Forelimb muscle (tissue), 1 donor: ENCODE results near the gene TBC1D10A. TPM values are rescaled to one million over a fixed set of nuclear protein-coding genes. Genes with fewer than 3 reads are reported as not detected.

Experiments
- DNase-seq: peaks from one replicate; pipeline ENCODE4 v3.0.0-alpha.2; 2013; ENCODE audit warnings: low read depth
- polyA plus RNA-seq: library from polyadenylated mRNA; unstranded; fragments of 120-200 nt; gene quantifications from one replicate; pipeline ENCODE4 v1.2.1, GENCODE V29; 2013; ENCODE audit not compliant: insufficient read length

The TBC1D10A gene, protein sequence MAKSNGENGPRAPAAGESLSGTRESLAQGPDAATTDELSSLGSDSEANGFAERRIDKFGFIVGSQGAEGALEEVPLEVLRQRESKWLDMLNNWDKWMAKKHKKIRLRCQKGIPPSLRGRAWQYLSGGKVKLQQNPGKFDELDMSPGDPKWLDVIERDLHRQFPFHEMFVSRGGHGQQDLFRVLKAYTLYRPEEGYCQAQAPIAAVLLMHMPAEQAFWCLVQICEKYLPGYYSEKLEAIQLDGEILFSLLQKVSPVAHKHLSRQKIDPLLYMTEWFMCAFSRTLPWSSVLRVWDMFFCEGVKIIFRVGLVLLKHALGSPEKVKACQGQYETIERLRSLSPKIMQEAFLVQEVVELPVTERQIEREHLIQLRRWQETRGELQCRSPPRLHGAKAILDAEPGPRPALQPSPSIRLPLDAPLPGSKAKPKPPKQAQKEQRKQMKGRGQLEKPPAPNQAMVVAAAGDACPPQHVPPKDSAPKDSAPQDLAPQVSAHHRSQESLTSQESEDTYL
- polyA plus RNA-seq: 7.1 TPM

DNA sequence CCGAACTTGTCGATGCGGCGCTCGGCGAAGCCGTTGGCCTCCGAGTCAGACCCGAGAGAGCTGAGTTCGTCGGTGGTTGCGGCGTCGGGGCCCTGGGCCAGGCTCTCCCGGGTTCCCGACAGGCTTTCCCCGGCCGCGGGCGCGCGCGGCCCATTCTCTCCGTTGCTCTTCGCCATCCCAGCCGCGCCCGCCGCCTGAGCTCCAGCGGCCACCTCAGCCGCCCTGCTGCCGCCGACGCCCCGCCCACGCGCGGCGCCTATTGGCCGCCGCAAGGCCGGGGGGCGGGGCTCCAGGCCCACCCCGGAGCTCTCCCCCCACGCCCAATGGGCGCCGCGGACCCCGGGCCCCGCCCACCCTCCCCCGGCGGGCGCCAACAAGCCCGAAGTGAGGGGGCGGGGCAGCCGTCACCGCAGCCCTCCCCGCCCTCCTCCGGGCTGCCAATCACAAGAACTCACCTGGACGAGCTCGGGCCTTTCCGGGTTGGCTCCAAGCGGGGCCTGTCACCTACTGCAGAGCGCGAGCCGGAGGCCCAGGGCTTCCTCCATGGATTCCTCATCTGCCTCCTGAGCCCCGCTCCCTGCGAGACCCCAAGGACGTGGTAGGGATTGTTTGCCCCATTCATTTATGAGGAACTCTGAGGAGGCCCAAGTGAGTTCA, at the start of gene TBC1D10A:
TSS of gene TBC1D10A (minus strand) at position 236 of the 657 bp plus-strand sequence. CDS start at position 176, 60 bp downstream.
- DNase-seq: peak; percentile 80

DNA sequence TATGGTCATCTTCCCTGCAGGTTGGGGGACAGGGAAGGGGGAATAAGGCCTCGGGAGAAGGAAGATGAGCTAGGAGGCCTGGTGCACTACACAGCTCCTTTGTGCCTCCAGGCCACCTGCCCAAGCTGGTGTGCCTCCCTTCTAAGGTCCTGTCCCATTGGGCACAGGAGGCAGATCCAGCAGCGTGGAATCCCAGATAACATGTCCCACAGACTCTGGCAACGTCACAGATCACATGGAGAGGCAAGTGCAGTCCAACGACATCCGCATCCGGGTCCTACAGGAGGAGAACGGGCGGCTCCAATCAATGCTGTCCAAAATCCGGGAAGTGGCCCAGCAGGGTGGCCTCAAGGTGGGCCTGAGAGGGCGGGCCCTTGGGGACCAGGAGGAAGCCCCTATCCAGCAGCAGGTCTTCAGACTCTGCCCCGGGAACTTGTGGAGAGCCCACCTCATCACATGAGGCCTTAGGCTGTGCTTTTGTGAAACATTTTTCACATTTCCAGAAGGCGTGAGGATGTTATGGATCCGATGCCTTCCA, 48.6 kb upstream of the TBC1D10A start:
- no peak for DNase-seq

DNA sequence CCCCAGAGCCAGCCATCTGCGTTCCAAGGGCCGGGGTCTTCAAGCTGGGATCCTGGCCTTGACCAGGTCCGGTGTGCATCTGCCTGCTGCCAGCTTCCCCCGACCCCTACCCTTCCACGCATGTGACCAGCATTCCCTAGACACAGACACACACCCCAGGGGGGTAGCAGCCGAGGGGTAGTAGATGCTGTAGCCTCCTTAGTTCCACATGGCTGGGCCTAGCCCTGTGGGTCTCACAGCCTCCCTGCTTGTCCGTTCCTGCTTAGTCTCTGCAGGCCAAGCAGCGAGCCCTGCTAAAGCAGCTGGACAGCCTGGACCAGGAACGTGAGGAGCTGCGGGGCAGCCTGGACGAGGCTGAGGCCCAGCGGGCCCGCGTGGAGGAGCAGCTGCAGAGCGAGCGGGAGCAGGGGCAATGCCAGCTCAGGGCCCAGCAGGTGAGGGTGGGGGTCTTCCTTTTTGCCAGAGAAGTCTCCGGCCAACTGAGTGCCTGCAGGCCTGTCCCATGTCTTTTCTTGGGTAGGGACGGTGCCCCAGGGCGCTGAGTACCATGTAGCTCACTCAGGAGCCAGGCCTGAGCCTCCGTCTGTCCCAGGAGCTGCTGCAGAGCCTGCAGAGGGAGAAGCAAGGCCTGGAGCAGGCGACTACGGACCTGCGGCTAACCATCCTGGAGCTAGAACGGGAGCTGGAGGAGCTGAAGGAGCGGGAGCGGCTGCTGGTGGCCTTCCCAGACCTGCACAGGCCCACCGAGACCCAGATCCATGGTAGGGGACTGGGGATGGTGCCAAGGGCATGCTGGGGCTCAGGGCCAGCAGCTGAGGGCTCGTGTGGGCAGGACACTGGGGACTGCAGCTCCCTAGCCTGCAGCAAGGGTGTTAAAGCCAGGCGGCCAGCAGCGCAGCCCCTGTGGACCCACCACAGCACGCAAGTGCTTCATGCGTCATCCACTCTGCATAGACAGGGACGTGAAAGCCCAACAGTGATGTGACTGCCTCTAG, 46.9 kb upstream of the TBC1D10A start:
- no peak for DNase-seq

DNA sequence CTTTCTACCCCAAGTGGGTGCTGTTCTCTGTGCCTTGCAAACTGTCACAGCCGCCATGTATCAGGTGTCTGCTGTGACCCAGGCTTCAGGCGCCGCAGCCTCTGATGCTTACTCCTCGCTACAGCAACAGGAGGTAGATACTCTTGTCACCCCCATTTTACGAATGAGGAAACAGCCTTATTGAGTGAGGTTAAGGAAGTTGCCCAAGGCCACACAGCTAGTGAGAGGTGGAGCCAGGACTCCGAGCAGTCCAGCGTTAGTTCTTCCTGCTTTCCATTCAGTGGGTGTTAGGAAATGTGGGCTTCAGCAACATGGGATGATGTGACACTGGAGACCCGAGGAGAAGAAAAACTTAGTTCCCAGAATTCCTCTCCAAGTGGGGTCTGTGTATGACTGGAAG, 46.2 kb upstream of the TBC1D10A start:
- no peak for DNase-seq

DNA sequence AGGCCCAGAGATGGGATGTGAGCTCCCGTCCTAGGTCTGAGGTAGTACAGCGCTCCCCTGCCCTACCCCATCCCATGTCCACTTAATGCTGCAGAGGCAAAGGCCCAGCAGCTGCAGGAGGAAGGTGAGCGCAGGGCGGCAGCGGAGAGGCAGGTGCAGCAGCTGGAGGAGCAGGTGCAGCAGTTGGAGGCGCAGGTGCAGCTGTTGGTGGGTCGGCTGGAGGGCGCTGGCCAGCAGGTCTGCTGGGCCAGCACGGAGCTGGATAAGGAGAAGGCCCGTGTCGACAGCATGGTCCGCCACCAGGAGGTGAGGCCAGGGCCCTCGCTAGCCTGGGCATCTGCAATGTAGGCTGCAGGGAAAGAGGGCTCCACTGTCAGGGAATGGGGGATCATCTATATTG, 45.2 kb upstream of the TBC1D10A start:
- DNase-seq: no peak

DNA sequence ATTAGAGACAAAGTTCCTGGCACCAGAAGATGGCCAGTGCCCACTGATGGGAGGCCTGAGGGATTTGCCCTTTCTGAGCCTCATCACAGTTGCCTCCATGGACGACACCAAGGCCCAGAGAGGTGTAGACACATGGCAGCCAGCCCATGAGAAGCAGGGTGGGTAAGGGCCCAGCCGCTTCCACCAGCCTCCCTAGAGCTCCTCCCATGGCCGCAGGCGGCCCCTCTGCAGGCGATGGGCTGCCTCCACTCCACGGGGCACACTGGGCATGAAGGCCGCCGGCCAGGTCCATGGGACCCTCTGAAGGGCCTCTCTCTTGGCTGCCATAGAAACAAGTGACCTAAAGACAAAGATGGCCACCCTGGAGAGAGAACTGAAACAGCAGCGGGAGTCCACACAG, 44.6 kb upstream of the TBC1D10A start:
- DNase-seq: no peak

DNA sequence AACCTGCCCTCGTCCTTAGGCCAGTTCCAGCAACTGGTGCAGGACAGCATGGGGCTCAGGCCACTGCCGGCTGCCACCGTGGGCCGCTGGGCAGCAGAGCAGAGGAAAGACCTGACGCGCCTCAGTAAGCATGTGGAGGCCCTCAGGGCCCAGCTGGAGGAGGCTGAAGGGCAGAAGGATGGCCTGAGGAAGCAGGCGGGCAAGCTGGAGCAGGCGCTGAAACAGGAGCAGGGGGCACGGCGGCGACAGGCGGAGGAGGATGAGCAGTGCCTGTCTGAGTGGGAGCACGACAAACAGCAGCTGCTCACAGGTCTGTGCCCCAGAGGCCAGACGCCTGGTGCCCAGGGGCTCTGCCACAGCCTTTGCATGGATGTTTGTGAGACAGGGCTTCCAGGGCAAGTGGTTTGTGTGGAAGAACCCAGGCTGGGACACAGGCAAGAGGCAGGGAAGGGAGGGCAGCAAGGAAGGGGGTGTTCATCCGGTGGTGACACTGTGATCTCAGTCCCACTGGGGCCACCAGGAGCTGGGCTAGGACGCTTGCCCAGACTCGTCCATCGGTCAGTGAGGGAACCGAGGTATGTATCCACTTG, 44.0 kb upstream of the TBC1D10A start:
- DNase-seq: no peak

DNA sequence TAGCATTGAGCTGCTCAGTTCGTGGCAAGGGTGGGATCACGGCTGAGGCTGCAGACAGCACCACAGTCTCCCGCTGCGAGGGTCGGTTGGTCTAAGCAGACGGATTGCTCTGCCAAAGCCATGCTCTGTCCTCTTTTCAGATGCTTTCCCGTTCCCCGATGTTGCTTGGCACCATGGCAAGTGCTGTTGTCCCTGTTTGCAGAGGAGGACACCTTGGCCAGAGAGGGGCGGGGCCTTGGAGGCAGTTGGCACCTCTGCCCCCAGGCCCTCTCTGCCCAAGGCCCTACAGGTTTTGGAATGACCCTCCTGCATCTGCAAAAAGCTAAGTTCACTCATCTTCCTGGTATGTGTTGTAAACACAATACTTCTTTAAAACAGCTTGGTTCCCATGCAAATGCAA, 41.7 kb upstream of the TBC1D10A start:
- DNase-seq: no peak

DNA sequence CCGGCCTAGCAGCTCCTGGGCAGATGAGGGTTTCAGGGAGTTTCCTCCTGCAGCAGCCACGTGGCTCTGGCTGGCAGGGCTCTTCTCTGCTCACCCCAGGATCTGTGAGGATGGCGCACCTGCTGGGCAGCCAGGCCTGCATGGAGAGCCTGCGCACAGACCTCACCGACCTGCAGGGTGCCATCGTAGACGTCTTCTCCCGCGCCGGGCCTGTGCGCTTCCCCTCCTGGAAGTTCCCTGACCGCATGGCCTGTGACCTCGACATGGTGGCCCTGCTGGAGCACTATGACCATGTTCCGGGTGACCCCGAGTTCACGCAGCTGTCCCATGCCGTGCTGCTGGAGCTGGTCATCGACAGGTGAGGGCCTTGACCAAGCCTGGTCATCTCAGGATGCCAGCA, 39.1 kb upstream of the TBC1D10A start:
- no peak for DNase-seq

DNA sequence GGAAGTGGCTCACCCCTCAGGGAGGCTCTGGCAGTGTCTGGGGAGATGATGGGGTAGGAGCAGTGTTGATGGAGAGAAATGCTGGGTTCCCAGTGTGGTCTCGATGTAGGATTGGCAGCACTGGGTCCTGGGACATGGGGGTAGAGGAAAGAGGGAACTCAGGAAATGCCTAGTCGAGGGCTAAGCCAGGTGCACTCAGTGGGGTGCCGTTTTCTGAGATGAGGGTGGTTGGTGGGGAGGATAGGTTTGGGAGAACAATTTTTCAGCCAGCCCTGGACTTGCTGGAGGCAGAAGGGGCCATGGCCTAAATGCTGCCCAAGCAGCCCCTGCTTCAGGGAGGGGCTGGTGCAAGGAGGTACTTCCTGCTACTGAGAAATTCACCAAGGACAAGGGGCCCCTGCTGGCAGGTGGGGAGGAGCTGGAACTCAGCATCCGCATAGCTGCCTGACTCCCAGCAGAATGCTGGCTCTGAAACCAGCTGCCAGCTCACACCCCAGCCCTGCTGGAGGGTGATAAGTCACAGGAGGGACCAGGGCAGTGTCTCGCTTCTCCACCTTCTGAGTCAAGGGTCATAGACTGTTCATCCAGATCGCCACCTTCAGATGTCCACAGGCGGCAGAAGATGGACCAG, 36.0 kb upstream of the TBC1D10A start:
- no peak for DNase-seq

DNA sequence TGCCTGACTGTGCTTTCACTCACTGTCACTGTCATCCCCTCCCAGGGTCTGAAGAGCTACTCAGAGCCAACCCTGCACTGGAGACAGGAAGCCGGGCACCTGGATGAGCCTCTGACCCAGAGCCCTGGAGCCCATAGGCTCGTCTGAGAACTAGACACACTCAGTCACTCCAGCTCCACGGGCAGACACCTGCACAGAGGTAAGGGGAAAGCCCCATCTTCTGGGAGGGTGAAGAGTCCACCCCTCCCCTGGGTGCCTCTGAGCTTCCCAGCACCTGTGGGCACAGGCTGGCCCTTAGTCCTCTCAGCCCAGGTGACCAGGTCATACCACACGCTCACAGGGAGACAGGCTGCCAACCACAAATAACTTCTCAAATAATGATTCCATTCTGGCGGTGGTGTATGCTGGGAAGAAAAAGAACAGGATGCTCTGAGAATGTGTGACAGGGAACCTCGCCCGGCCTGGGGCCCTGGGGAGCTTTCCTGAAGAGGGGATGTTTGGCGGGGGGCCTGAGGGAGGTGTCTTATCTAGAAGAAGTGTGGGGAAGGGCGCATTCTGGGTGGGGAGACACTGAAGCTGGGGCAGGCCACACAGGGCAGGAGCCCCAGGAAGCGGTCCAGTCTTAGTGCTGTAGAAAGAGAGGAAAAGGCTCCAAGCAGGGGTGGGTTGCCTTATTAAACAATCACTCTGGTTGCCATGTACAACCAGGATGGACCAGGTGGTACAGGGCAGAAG, 35.3 kb upstream of the TBC1D10A start:
- DNase-seq: no peak

DNA sequence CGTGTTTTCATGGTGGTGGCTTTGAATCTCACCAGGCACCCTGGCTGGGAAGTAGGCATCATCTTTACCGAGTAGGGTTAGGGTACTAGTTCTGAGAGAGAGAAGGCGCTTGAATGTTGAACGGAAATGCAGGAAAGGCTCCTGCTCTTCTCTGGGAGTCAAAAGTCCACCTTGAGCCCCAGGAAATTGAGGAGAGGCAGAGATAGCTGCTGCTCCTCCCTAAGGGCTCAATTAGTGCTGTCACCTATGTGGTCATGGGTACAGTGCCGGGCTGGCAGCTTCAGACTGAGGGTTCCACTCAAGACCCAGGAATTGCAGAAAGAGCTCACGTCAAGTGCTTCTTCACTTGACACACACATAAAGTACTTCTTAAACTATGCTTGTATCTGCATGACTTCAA, 31.8 kb upstream of the TBC1D10A start:
- DNase-seq: no peak

DNA sequence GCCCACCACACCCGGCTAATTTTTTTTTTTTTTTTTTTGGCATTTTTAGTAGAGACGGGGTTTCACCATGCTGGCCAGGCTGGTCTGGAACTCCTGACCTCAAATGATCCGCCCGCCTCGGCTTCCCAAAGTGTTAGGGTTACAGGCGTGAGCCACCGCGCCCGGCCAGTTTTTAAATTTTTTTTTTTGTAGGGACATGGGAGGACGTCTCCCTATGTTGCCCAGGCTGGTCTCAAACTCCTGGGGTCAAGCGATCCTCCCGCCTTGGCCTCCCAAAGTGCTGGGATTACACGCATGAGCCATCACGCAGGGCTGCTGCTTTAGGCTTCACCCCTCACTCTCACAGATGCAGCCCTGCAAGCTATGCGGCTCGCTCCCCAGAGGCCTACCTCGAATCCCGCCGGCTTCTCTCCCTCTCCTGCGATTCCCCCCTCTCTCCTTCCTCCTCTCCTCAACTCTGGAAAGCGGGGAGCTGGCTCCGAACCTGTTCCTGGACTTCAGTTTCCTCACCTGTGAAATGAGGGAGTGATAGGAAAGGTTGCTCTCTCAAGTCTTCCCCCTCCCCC, 31.0 kb upstream of the TBC1D10A start:
- DNase-seq: no peak

DNA sequence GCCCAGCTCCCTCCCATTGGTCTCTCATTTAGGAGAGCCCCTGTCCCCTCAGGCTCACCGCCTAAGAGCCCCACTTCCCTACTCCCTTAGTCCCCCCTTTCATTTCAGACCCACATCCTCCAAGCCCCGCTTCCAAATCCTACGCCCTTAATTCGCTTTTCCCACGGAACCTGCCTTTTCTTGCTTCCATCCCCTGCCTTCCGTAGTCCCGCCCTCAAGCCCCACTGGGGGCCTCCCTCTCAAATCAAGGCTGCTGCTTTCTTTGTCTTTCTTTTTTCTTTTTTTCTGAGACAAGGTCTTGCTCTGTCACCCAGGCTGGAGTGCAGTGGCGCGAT, 30.5 kb upstream of the TBC1D10A start:
- DNase-seq: no peak

DNA sequence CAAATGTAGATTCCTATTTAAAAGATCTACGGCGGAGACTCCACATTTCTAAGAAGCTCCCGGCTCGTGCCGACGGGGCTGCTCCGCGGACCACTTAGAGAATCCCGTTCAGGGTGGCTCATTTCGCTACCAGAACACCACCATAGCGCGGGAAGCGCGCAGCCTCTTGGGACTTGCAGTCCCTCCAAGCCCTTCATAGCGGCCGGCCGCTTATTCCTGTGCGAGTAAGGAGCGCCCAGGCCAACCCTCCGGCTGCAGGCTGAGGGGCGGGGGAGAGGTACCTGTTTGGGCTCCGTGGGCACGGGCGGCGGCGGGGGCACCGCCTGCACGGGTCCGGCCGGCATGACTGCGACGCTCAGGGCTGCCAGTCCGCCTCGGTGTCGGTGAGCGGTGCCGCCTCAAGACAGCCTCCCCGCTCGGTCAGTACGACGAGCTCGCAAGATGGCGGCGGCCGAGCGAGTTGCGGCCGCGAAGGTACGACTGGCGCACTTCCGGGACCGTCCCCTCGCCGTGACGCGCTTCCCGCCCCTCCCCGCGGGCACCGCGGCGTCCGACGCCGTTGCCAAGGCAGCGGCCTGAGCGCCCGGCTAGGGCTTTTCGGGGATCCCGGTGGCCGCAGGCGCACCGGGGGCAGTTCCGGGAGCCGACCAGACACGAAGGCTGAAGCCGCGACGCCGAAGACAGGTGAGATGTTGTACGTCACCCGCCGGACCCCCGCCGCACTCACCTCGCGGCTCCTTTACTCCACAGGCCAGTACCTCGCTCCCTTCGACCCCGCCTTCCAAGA, 29.9 kb upstream of the TBC1D10A start, which contains the start of the genes CCDC157 and SF3A1:
TSS of gene CCDC157 (plus strand) at position 559 of the 787 bp plus-strand sequence. CDS start 8,994 bp downstream, outside the sequence.
TSS of gene SF3A1 (minus strand) at position 446 of the 787 bp plus-strand sequence. CDS start at position 344, 102 bp downstream.
- peak; percentile 70 for DNase-seq

DNA sequence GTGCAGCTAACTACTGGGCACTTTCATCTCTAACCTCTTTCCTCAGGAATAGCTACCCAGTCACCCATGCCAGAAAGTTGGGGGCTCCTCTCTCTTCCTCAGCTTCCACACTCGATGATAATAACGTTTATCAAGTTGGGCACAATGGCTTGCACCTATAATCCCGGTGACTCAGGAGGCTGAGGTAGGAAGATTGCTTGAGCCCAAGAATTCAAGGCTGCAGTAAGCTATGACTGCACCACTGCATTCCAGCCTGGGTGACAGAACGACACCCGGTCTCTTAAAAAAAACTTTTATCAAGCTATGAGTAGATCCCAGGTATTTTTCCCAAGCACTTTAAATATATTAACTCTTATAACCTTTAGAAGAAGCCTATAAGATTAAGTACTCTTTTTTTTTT, 27.9 kb upstream of the TBC1D10A start:
- no peak for DNase-seq

DNA sequence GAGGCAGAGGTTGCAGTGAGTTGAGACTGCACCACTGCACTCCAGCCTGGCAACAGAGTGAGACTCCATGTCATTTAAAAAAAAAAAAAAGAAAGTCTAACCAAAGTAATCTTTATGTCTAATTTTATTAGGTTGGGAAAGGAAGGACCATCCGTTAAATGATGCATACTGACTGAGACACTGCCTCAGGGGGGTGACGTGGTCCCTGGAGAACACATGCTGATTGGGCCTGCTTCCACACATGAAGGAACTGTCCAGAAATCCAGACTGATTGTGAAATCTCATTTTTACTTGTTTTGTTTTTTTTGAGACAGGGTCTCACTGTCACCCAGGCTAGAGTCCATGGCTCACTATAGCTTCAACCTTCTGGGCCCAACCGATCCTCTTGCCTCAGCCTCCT, 24.5 kb upstream of the TBC1D10A start:
- DNase-seq: no peak

DNA sequence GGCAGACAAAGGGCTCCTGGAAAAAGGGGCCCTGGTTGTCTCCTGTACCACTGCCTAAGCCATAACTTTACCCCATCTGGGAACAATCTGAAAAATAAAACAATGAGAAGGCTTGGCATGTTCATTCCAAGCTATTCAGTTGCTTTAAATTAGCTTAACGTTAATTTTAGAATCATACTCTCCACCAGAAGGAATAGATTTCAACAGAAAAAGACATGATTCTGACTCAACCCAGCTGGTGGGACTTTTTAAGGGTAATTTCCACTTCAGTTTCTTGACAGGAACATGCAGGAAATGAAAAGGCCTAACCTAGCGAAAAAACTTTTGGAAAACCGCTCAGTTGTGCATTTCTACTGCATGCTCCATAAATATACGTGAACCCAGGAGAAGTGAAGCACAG, 22.1 kb upstream of the TBC1D10A start:
- DNase-seq: no peak

DNA sequence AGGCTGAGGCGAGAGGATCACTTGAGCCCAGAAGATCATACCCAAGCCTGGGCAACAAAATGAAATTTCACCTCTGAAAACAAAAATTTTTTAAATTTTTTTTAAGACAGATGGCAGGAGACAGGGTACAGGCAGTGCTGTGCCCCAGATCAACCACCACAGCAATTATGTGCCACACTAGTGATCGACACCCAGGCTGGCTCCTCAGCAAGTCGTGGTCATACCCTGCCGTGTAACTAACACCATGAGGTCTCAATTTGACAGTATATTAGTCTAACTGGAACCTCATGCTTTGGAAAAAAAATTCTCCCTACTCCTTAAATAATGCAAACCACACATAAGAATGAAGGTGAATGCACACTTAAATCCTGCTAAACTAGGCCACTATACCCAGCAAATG, 21.7 kb upstream of the TBC1D10A start:
- no peak for DNase-seq
